Calu3 (cell line): ENCODE measurements around the gene STK39. TPM values are rescaled to one million over a fixed set of nuclear protein-coding genes. Genes with fewer than 3 reads are reported as not detected.
A peak's percentile ranks its signal among the peaks of the same experiment; 100 is the strongest.

Experiments used
- BruUV-seq: library from RNA; stranded (reverse); fragments of 400-500 nt; replicated peaks from 2 replicates; lab custom pipeline; 2021; lab: Mats Ljungman, UMichigan
- CTCF ChIA-PET: fragments of 300-600 bp; sonication (Branson Sonifier 250); formaldehyde crosslinking; loops from one replicate; lab custom pipeline; 2022; ENCODE audit warnings: antibody characterized with exemption; lab: Charles Lee
- DNase-seq: peaks from one replicate; pipeline ENCODE4 v3.0.0; 2022
- H3K27ac Mint-ChIP-seq: one replicate; pipeline ENCODE4 v1.8.0; 2022; ENCODE audit warnings: mixed read lengths; ENCODE audit not compliant: unreplicated experiment
- H3K27me3 Mint-ChIP-seq: one replicate; pipeline ENCODE4 v1.8.0; 2022; ENCODE audit warnings: mixed read lengths; ENCODE audit not compliant: unreplicated experiment
- H3K36me3 Mint-ChIP-seq: one replicate; pipeline ENCODE4 v1.8.0; 2022; ENCODE audit warnings: mild to moderate bottlenecking, moderate library complexity, mixed read lengths; ENCODE audit not compliant: insufficient read depth, unreplicated experiment
- H3K4me1 Mint-ChIP-seq: one replicate; pipeline ENCODE4 v1.8.0; 2022; ENCODE audit warnings: mild to moderate bottlenecking, low read depth, mixed read lengths; ENCODE audit not compliant: unreplicated experiment
- H3K4me3 Mint-ChIP-seq: one replicate; pipeline ENCODE4 v1.8.0; 2022; ENCODE audit warnings: mild to moderate bottlenecking, low read depth, moderate library complexity, mixed read lengths; ENCODE audit not compliant: unreplicated experiment
- H3K9me3 Mint-ChIP-seq: one replicate; pipeline ENCODE4 v1.8.0; 2022; ENCODE audit warnings: low read depth, mixed read lengths; ENCODE audit not compliant: unreplicated experiment
- CTCF ChIP-seq: fragments of 200-600 bp; IDR thresholded peaks from one replicate; pipeline ENCODE4 v1.8.0; 2022; ENCODE audit warnings: antibody characterized with exemption; ENCODE audit not compliant: unreplicated experiment
- intact Hi-C: fragments of 100-400 bp; cut with micrococcal nuclease; formaldehyde crosslinking; loops from one replicate; pipeline ENCODE4 v1.10.0; 2022; ENCODE audit not compliant: unreplicated experiment
- total RNA-seq: library from RNA; stranded (reverse); gene quantifications from 2 replicates; pipeline ENCODE4 v1.2.3, GENCODE V29; 2022

The STK39 gene
- total RNA-seq, 1 experiment from 2014 or later: 110 TPM

GRCh38 chr2:168062936-168063335, 184.5 kb downstream of the STK39 start:
- CTCF ChIA-PET: no interaction called here
- intact Hi-C loops: no loop called here
- no peaks in the 10 kb centered on the region for H3K9me3 Mint-ChIP-seq
- BruUV-seq: no TSS peak
- no peak for DNase-seq
- H3K4me3 Mint-ChIP-seq: peak overlapping the region; percentile 5
- no peak for TF ChIP-seq CTCF
- peak overlapping the region; percentile 79 for H3K27ac Mint-ChIP-seq
- no peaks in the 10 kb centered on the region for H3K27me3 Mint-ChIP-seq
- H3K4me1 Mint-ChIP-seq: peaks cover 50% of the 10 kb centered on the region
- peaks cover 33% of the 10 kb centered on the region for H3K36me3 Mint-ChIP-seq

GRCh38 chr2:168062054-168062453, 185.3 kb downstream of the STK39 start:
- CTCF ChIA-PET: interaction anchor here (1.0 kb wide), 1 partner anchor 56 kb away, joined by 4 read pairs; no protein-coding TSS in a partner anchor
- intact Hi-C loops: no loop called here
- TF ChIP-seq CTCF: no peak
- no peaks in the 10 kb centered on the region for H3K27me3 Mint-ChIP-seq
- peak overlapping the region; percentile 79 for H3K27ac Mint-ChIP-seq
- peaks cover 28% of the 10 kb centered on the region for H3K36me3 Mint-ChIP-seq
- no TSS peak for BruUV-seq
- peak overlapping the region; percentile 13 for H3K4me3 Mint-ChIP-seq
- peaks cover 50% of the 10 kb centered on the region for H3K4me1 Mint-ChIP-seq
- DNase-seq: peak; percentile 24
- H3K9me3 Mint-ChIP-seq: no peaks in the 10 kb centered on the region

GRCh38 chr2:168060986-168061750, 186.2 kb downstream of the STK39 start:
- peak overlapping the region; percentile 79 for H3K27ac Mint-ChIP-seq
- no peaks in the 10 kb centered on the region for H3K9me3 Mint-ChIP-seq
- DNase-seq: no peak
- peaks cover 28% of the 10 kb centered on the region for H3K36me3 Mint-ChIP-seq
- intact Hi-C loops: no loop called here
- H3K27me3 Mint-ChIP-seq: no peaks in the 10 kb centered on the region
- CTCF ChIA-PET: interaction anchor here (1.0 kb wide), 1 partner anchor 57 kb away, joined by 4 read pairs; no protein-coding TSS in a partner anchor
- BruUV-seq: no TSS peak
- peak overlapping the region; percentile 13 for H3K4me3 Mint-ChIP-seq
- peaks cover 50% of the 10 kb centered on the region for H3K4me1 Mint-ChIP-seq
- TF ChIP-seq CTCF: no peak

- intact Hi-C loops: no loop called here
- Mint-ChIP-seq H3K4me1 (peaks cover 41% of the 10 kb centered on the region), H3K9me3 (no peaks in the 10 kb centered on the region), H3K27me3 (no peaks in the 10 kb centered on the region), H3K4me3 (no peak overlapping the region), H3K36me3 (peaks cover 27% of the 10 kb centered on the region), H3K27ac (no peak overlapping the region)
- BruUV-seq: no TSS peak
- no peak for TF ChIP-seq CTCF
- CTCF ChIA-PET: interaction anchor here (0.7 kb wide), 1 partner anchor 116 kb away, joined by 4 read pairs; no protein-coding TSS in a partner anchor
- DNase-seq: no peak
Measured at GRCh38 chr2:168059758-168060157, 187.6 kb downstream of the STK39 start.
